ENCODE data around the gene RAB34. TPM values are rescaled to one million over a fixed set of nuclear protein-coding genes. Genes with fewer than 3 reads are reported as not detected.
"Not testable (repeated sequence)": the region's sequence is repeated elsewhere in the genome, so short reads cannot be mapped to it uniquely, and the experiment has no call there.

The RAB34 gene
- total RNA-seq, 2 experiments from 2014 or later: 10.0 to 12.7 TPM

GRCh38 chr17:28725166-28725659, 7.5 kb upstream of the RAB34 start:
- DNase-seq: peak; percentile 41
- H3K4me1 Mint-ChIP-seq (ENCODE audit: low read depth): peaks cover 74% of the 10 kb centered on the region
- ATAC-seq: no peak
- ChIA-PET CTCF (interaction anchor here (0.5 to 8.3 kb wide), 11 partner anchors 14 to 391 kb away, joined by 3 to 736 read pairs (median 13); partner anchors contain the start of genes DHRS13, FLOT2, PHF12 and PROCA1), POLR2A (interaction anchor here (0.6 to 7.3 kb wide), 7 partner anchors 10 to 173 kb away, joined by 3 to 212 read pairs (median 6); partner anchors contain the start of genes BLTP2, FAM222B, FLOT2 and TRAF4)
- H3K9me3 Mint-ChIP-seq (ENCODE audit: insufficient read depth): no peaks in the 10 kb centered on the region
- H3K27ac Mint-ChIP-seq: peak overlapping the region; percentile 91
- no peaks in the 10 kb centered on the region for H3K27me3 Mint-ChIP-seq (ENCODE audit: low read depth)
- peak overlapping the region; percentile 86 for H3K4me3 Mint-ChIP-seq
- peaks cover 55% of the 10 kb centered on the region for H3K36me3 Mint-ChIP-seq (ENCODE audit: low read depth)

GRCh38 chr17:28724500-28725165, 7.0 kb upstream of the RAB34 start:
- peak overlapping the region; percentile 86 for H3K4me3 Mint-ChIP-seq
- H3K9me3 Mint-ChIP-seq (ENCODE audit: insufficient read depth): no peaks in the 10 kb centered on the region
- DNase-seq (no peak), ATAC-seq (no peak)
- H3K27ac Mint-ChIP-seq: peak overlapping the region; percentile 91
- peaks cover 71% of the 10 kb centered on the region for H3K4me1 Mint-ChIP-seq (ENCODE audit: low read depth)
- H3K36me3 Mint-ChIP-seq (ENCODE audit: low read depth): peaks cover 60% of the 10 kb centered on the region
- no peaks in the 10 kb centered on the region for H3K27me3 Mint-ChIP-seq (ENCODE audit: low read depth)
- CTCF ChIA-PET: interaction anchor here (1.0 to 8.3 kb wide), 6 partner anchors 22 to 392 kb away, joined by 3 to 736 read pairs (median 4); partner anchors contain the start of genes DHRS13, PHF12 and TRAF4
- POLR2A ChIA-PET: interaction anchor here (0.6 to 7.3 kb wide), 4 partner anchors 11 to 118 kb away, joined by 3 to 212 read pairs (median 10); partner anchors contain the start of genes BLTP2, FAM222B and TRAF4

- POLR2A ChIA-PET: interaction anchor here (2.0 to 7.3 kb wide), 2 partner anchors 23 to 79 kb away, joined by 5 to 212 read pairs; partner anchors contain the start of genes BLTP2 and TRAF4
- not testable (repeated sequence) for ATAC-seq; DNase-seq; H3K9me3 Mint-ChIP-seq (ENCODE audit: insufficient read depth); H3K27me3 Mint-ChIP-seq (ENCODE audit: low read depth)
- CTCF ChIA-PET: interaction anchor here (1.6 to 8.3 kb wide), 3 partner anchors 23 to 229 kb away, joined by 6 to 736 read pairs (median 84); partner anchors contain the start of genes PHF12 and TRAF4
- Mint-ChIP-seq H3K4me1 (ENCODE audit: low read depth) (peaks cover 70% of the 10 kb centered on the region), H3K4me3 (peak overlapping the region; percentile 86), H3K27ac (peak overlapping the region; percentile 91), H3K36me3 (ENCODE audit: low read depth) (peaks cover 58% of the 10 kb centered on the region)
These were observed 6.3 kb upstream of the RAB34 start for GRCh38 chr17:28723836-28724499.

GRCh38 chr17:28723159-28723835, 5.6 kb upstream of the RAB34 start:
- no peaks in the 10 kb centered on the region for H3K9me3 Mint-ChIP-seq (ENCODE audit: insufficient read depth)
- H3K4me3 Mint-ChIP-seq: peak overlapping the region; percentile 2
- CTCF ChIA-PET: interaction anchor here (4.2 to 8.3 kb wide), 2 partner anchors 24 to 26 kb away, joined by 46 to 736 read pairs; partner anchors contain the start of gene TRAF4
- peaks cover 3% of the 10 kb centered on the region for H3K27me3 Mint-ChIP-seq (ENCODE audit: low read depth)
- POLR2A ChIA-PET: interaction anchor here (2.0 to 7.3 kb wide), 2 partner anchors 24 to 78 kb away, joined by 5 to 212 read pairs; partner anchors contain the start of genes BLTP2 and TRAF4
- H3K27ac Mint-ChIP-seq: no peak overlapping the region
- ATAC-seq (no peak), DNase-seq (no peak)
- peaks cover 72% of the 10 kb centered on the region for H3K4me1 Mint-ChIP-seq (ENCODE audit: low read depth)
- H3K36me3 Mint-ChIP-seq (ENCODE audit: low read depth): peaks cover 58% of the 10 kb centered on the region

GRCh38 chr17:28722417-28723158, 4.9 kb upstream of the RAB34 start:
- POLR2A ChIA-PET: interaction anchor here (7.3 kb wide), 1 partner anchor 25 kb away, joined by 212 read pairs; the partner anchor contains the start of gene TRAF4
- ATAC-seq: no peak
- H3K4me1 Mint-ChIP-seq (ENCODE audit: low read depth): peaks cover 70% of the 10 kb centered on the region
- CTCF ChIA-PET: interaction anchor here (1.1 to 4.2 kb wide), 3 partner anchors 12 to 203 kb away, joined by 3 to 46 read pairs (median 12); partner anchors contain the start of gene PROCA1
- no peaks in the 10 kb centered on the region for H3K9me3 Mint-ChIP-seq (ENCODE audit: insufficient read depth)
- H3K27ac Mint-ChIP-seq: peak overlapping the region; percentile 97
- peaks cover 58% of the 10 kb centered on the region for H3K36me3 Mint-ChIP-seq (ENCODE audit: low read depth)
- H3K27me3 Mint-ChIP-seq (ENCODE audit: low read depth): peaks cover 9% of the 10 kb centered on the region
- H3K4me3 Mint-ChIP-seq: peak overlapping the region; percentile 97
- no peak for DNase-seq

GRCh38 chr17:28720997-28721329, 3.3 kb upstream of the RAB34 start:
- H3K9me3 Mint-ChIP-seq (ENCODE audit: insufficient read depth); DNase-seq; H3K27me3 Mint-ChIP-seq (ENCODE audit: low read depth); ATAC-seq: not testable (repeated sequence)
- peaks cover 65% of the 10 kb centered on the region for H3K4me1 Mint-ChIP-seq (ENCODE audit: low read depth)
- H3K27ac Mint-ChIP-seq: peak overlapping the region; percentile 97
- H3K36me3 Mint-ChIP-seq (ENCODE audit: low read depth): peaks cover 58% of the 10 kb centered on the region
- CTCF ChIA-PET: interaction anchor here (1.4 to 4.2 kb wide), 4 partner anchors 10 to 229 kb away, joined by 3 to 46 read pairs (median 8); partner anchors contain the start of gene PROCA1
- peak overlapping the region; percentile 97 for H3K4me3 Mint-ChIP-seq
- POLR2A ChIA-PET: interaction anchor here (0.5 to 2.8 kb wide), 5 partner anchors 23 to 672 kb away, joined by 3 to 12 read pairs (median 5); partner anchors contain the start of genes BLTP2, SDF2, SUPT6H and TRAF4

GRCh38 chr17:28720247-28720996, 2.8 kb upstream of the RAB34 start:
- Mint-ChIP-seq H3K4me3 (peak overlapping the region; percentile 97), H3K36me3 (ENCODE audit: low read depth) (peaks cover 55% of the 10 kb centered on the region), H3K27me3 (ENCODE audit: low read depth) (peaks cover 15% of the 10 kb centered on the region), H3K27ac (peak overlapping the region; percentile 97), H3K9me3 (ENCODE audit: insufficient read depth) (no peaks in the 10 kb centered on the region), H3K4me1 (ENCODE audit: low read depth) (peaks cover 61% of the 10 kb centered on the region)
- DNase-seq: peak; percentile 61
- CTCF ChIA-PET: interaction anchor here (0.6 to 4.2 kb wide), 14 partner anchors 8 to 233 kb away, joined by 3 to 46 read pairs (median 5); partner anchors contain the start of genes NEK8, PHF12, PROCA1 and TRAF4
- ATAC-seq: peak; percentile 3
- POLR2A ChIA-PET: interaction anchor here (0.5 to 2.8 kb wide), 17 partner anchors 8 to 672 kb away, joined by 3 to 22 read pairs (median 4); partner anchors contain the start of genes BLTP2, FAM222B, NEK8 and PROCA1

GRCh38 chr17:28719021-28719433, 1.4 kb upstream of the RAB34 start:
- peak overlapping the region; percentile 97 for H3K27ac Mint-ChIP-seq
- ATAC-seq (no peak), DNase-seq (no peak)
- peaks cover 18% of the 10 kb centered on the region for H3K27me3 Mint-ChIP-seq (ENCODE audit: low read depth)
- H3K9me3 Mint-ChIP-seq (ENCODE audit: insufficient read depth): no peaks in the 10 kb centered on the region
- CTCF ChIA-PET: interaction anchor here (0.8 to 4.2 kb wide), 14 partner anchors 8 to 234 kb away, joined by 3 to 46 read pairs (median 8); partner anchors contain the start of genes BLTP2, DHRS13, NEK8 and PHF12
- H3K4me1 Mint-ChIP-seq (ENCODE audit: low read depth): peaks cover 47% of the 10 kb centered on the region
- peaks cover 41% of the 10 kb centered on the region for H3K36me3 Mint-ChIP-seq (ENCODE audit: low read depth)
- H3K4me3 Mint-ChIP-seq: peak overlapping the region; percentile 97
- POLR2A ChIA-PET: interaction anchor here (0.7 to 2.8 kb wide), 18 partner anchors 8 to 421 kb away, joined by 3 to 22 read pairs (median 4); partner anchors contain the start of genes FAM222B, NEK8, PHF12 and PROCA1

GRCh38 chr17:28718333-28719020, 809 bp upstream of the RAB34 start:
- CTCF ChIA-PET: interaction anchor here (1.5 to 2.0 kb wide), 3 partner anchors 10 to 235 kb away, joined by 9 to 11 read pairs (median 10); partner anchors contain the start of gene NEK8
- Mint-ChIP-seq H3K9me3 (ENCODE audit: insufficient read depth) (no peaks in the 10 kb centered on the region), H3K27me3 (ENCODE audit: low read depth) (peaks cover 18% of the 10 kb centered on the region), H3K4me1 (ENCODE audit: low read depth) (peaks cover 43% of the 10 kb centered on the region), H3K27ac (peak overlapping the region; percentile 63), H3K4me3 (peak overlapping the region; percentile 68), H3K36me3 (ENCODE audit: low read depth) (peaks cover 35% of the 10 kb centered on the region)
- DNase-seq (no peak), ATAC-seq (no peak)
- POLR2A ChIA-PET: interaction anchor here (1.2 to 2.0 kb wide), 3 partner anchors 7 to 180 kb away, joined by 4 to 22 read pairs (median 7); partner anchors contain the start of gene PROCA1

All from activated CD8-positive, alpha-beta T cell treated with anti-CD3 and anti-CD28 coated beads, Interleukin-2, amount 10 ng/mL, durations not matched to agents 7 days and 5 days (primary cell).